A549 (cell line): ENCODE data around the gene PFKFB4. TPM values are rescaled to one million over a fixed set of nuclear protein-coding genes. Genes with fewer than 3 reads are reported as not detected.

Experiments
- ATAC-seq, 2 experiments: fragments of 200-7000 bp in 1 of 2; fragments of >200 bp in 1 of 2; cut with Nextera tagmentation in 1 of 2; cut with Tn5 transposase in 1 of 2; 3 replicates each; pipeline versions ENCODE4 v1.8.0 to v1.9.1; 2018 to 2020; ENCODE audit warnings: mild to moderate bottlenecking in 1 of 2, moderate library complexity in 1 of 2
- CTCF ChIA-PET: fragments of 300-600 bp; sonication (Branson Sonifier 250); formaldehyde crosslinking; extraction: SDS; loops from one replicate; lab custom pipeline; 2021; ENCODE audit warnings: antibody characterized with exemption, inconsistent platforms; lab: Yijun Ruan, JAX
- POLR2A ChIA-PET: fragments of 350-600 bp; formaldehyde crosslinking; extraction: SDS; loops from one replicate; lab custom pipeline; 2021; ENCODE audit warnings: antibody characterized with exemption, inconsistent platforms; lab: Yijun Ruan, JAX
- DNase-seq, 2 experiments: peaks; one replicate each; pipeline versions ENCODE4 v3.0.0 to v3.0.0-alpha.2; 2011 to 2016; ENCODE audit warnings: low read depth in 1 of 2, low spot score in 1 of 2
- FAIRE-seq: peaks from 2 replicates; lab custom pipeline; 2011; peaks lifted over from hg19 to GRCh38; lab: Jason Lieb, UNC
- H3K27ac ChIP-seq, 2 experiments: fragments of >200 bp; sonication (Bioruptor Twin); formaldehyde crosslinking; 3 replicates each; pipeline ENCODE4 v1.5.1; 2016 to 2017
- H3K4me1 ChIP-seq: fragments of >200 bp; sonication (Bioruptor Twin); formaldehyde crosslinking; 3 replicates; pipeline ENCODE4 v1.6.1; 2016
- H3K4me2 ChIP-seq: fragments of >200 bp; sonication (Bioruptor Twin); formaldehyde crosslinking; 3 replicates; pipeline ENCODE4 v1.6.1; 2016
- H3K4me3 ChIP-seq: fragments of >200 bp; sonication (Bioruptor Twin); formaldehyde crosslinking; 3 replicates; pipeline ENCODE4 v1.5.1; 2016
- H3K9me3 ChIP-seq: fragments of >200 bp; sonication (Bioruptor Twin); formaldehyde crosslinking; 3 replicates; pipeline ENCODE4 v1.6.1; 2016
- CEBPB ChIP-seq, 2 experiments: fragments of >200 bp in 1 of 2; sonication (Bioruptor Twin) in 1 of 2; formaldehyde crosslinking in 1 of 2; IDR thresholded peaks; 2 replicates each; pipeline ENCODE4 v1.6.1; 2012 to 2016
- CTCF ChIP-seq: fragments of >200 bp; sonication (Bioruptor Twin); formaldehyde crosslinking; IDR thresholded peaks from 3 replicates; pipeline ENCODE4 v1.5.1; 2016
- E2F6 ChIP-seq: IDR thresholded peaks from 2 replicates; pipeline ENCODE4 v1.6.1; 2012; ENCODE audit warnings: low read depth, borderline replicate concordance
- EHF ChIP-seq: fragments of 250-450 bp; sonication (Bioruptor Pico); IDR thresholded peaks from 2 replicates; pipeline ENCODE4 v1.5.0; 2020; ENCODE audit warnings: mild to moderate bottlenecking
- EHMT2 ChIP-seq: fragments of 200-600 bp; sonication (generic); IDR thresholded peaks from 2 replicates; pipeline ENCODE4 v1.6.1; 2016; ENCODE audit warnings: antibody characterized with exemption, low read depth, mild to moderate bottlenecking, moderate library complexity
- EP300 ChIP-seq, 2 experiments: fragments of >200 bp; sonication (Bioruptor Twin); formaldehyde crosslinking; IDR thresholded peaks; 2 replicates in 1 of 2; 3 replicates in 1 of 2; pipeline ENCODE4 v1.6.1; 2016 to 2017
- ESRRA ChIP-seq: fragments of 150-350 bp; IDR thresholded peaks from 2 replicates; pipeline ENCODE4 v1.6.1; 2014; ENCODE audit warnings: mild to moderate bottlenecking, low read length, borderline replicate concordance
- FOSL2 ChIP-seq, 2 experiments: fragments of 450-650 bp in 1 of 2; fragments of >200 bp in 1 of 2; sonication (Bioruptor Twin) in 1 of 2; formaldehyde crosslinking; IDR thresholded peaks; 2 replicates each; pipeline versions ENCODE4 v1.5.0 to v1.6.1; 2016 to 2020; ENCODE audit warnings: mild to moderate bottlenecking in 1 of 2, moderate library complexity in 1 of 2
- FOXS1 ChIP-seq: fragments of 250-450 bp; sonication (Bioruptor Pico); IDR thresholded peaks from 2 replicates; pipeline ENCODE4 v1.5.0; 2020; ENCODE audit warnings: mild to moderate bottlenecking, moderate library complexity
- HDAC2 ChIP-seq: fragments of 200-600 bp; sonication (generic); IDR thresholded peaks from 2 replicates; pipeline ENCODE4 v1.6.1; 2016
- HOXB13 ChIP-seq: fragments of 250-450 bp; sonication (Bioruptor Pico); IDR thresholded peaks from 2 replicates; pipeline ENCODE4 v1.5.0; 2020; ENCODE audit warnings: low read depth, mild to moderate bottlenecking, moderate library complexity
- JUN ChIP-seq, 2 experiments: fragments of >200 bp; sonication (Bioruptor Twin); formaldehyde crosslinking; IDR thresholded peaks; 2 replicates in 1 of 2; 3 replicates in 1 of 2; pipeline ENCODE4 v1.6.1; 2016 to 2017
- JUNB ChIP-seq: fragments of >200 bp; sonication (Bioruptor Twin); formaldehyde crosslinking; IDR thresholded peaks from 2 replicates; pipeline ENCODE4 v1.6.1; 2016
- KDM1A ChIP-seq: fragments of 200-600 bp; sonication (generic); IDR thresholded peaks from 2 replicates; pipeline ENCODE4 v1.6.1; 2016; ENCODE audit warnings: low read depth, mild to moderate bottlenecking
- MAX ChIP-seq: IDR thresholded peaks from 2 replicates; pipeline ENCODE4 v1.6.1; 2012
- MAZ ChIP-seq: fragments of 150-350 bp; IDR thresholded peaks from 2 replicates; pipeline ENCODE4 v1.6.1; 2014; ENCODE audit warnings: antibody characterized with exemption, low read depth, low read length, borderline replicate concordance
- NPAS2 ChIP-seq: fragments of 250-450 bp; sonication (Bioruptor Pico); IDR thresholded peaks from 2 replicates; pipeline ENCODE4 v1.8.0; 2022; ENCODE audit warnings: mild to moderate bottlenecking, moderate library complexity, borderline replicate concordance
- POLR2A ChIP-seq: IDR thresholded peaks from 2 replicates; pipeline ENCODE4 v1.6.1; 2012; ENCODE audit warnings: mild to moderate bottlenecking, low read length
- POLR2AphosphoS2 ChIP-seq: conservative IDR thresholded peaks from 2 replicates; pipeline ENCODE4 v1.6.1; 2012; ENCODE audit warnings: low read length, improper control_type of control experiment, inconsistent platforms
- RARB ChIP-seq: fragments of 250-450 bp; sonication (Bioruptor Pico); IDR thresholded peaks from 2 replicates; pipeline ENCODE4 v1.8.0; 2021; ENCODE audit warnings: mild to moderate bottlenecking, moderate library complexity
- RCOR1 ChIP-seq: fragments of 150-350 bp; IDR thresholded peaks from 2 replicates; pipeline ENCODE4 v1.6.1; 2014; ENCODE audit warnings: antibody characterized with exemption, low read length, low read depth
- REST ChIP-seq: fragments of 200-600 bp; sonication (generic); IDR thresholded peaks from 2 replicates; pipeline ENCODE4 v1.6.1; 2016; ENCODE audit warnings: antibody characterized with exemption, mild to moderate bottlenecking, moderate library complexity
- USF2 ChIP-seq: fragments of 450-650 bp; IDR thresholded peaks from 2 replicates; pipeline ENCODE4 v1.6.1; 2014; ENCODE audit warnings: antibody characterized with exemption
- ZNF302 ChIP-seq: fragments of 250-450 bp; sonication (Bioruptor Pico); IDR thresholded peaks from 2 replicates; pipeline ENCODE4 v1.9.0; 2021; ENCODE audit warnings: inconsistent platforms, mild to moderate bottlenecking, moderate library complexity
- ZSCAN20 ChIP-seq: fragments of 250-450 bp; sonication (Bioruptor Pico); IDR thresholded peaks from 2 replicates; pipeline ENCODE4 v1.8.0; 2022; ENCODE audit warnings: mild to moderate bottlenecking, moderate library complexity
- WGBS: methylation state at CpG from one replicate; pipeline ENCODE4 v1.1.6; 2017; ENCODE audit errors: missing lambda C conversion rate; 5-methylcytosine and 5-hydroxymethylcytosine counted together
- polyA plus RNA-seq, 4 experiments: library from polyadenylated mRNA; depleted of rRNA in 3 of 4; stranded (reverse); fragments of >200 nt; fragmentation: RNase III in 1 of 4; extraction: RNeasy Plus Mini Kit Qiagen cat#74134 plus additional on column Dnase treatment in 1 of 4; gene quantifications; 2 replicates in 3 of 4; 3 replicates in 1 of 4; pipeline ENCODE4 v1.2.3, GENCODE V29; 2011 to 2017

The PFKFB4 gene
- polyA plus RNA-seq, 2 of the 4 experiments (the other 2 are of a cell fraction), result 8.4 to 20.9 TPM

- TF ChIP-seq NPAS2 (CRISPR knock-in tag) (no peak), KDM1A (no peak), FOXS1 (CRISPR knock-in tag) (no peak), ESRRA (no peak)
- TF ChIP-seq, all 56 proteins: peak for 0
Measured at GRCh38 chr3:48563382-48563918, 6.8 kb upstream of the PFKFB4 start, which contains the start of gene UCN2 (continued).

GRCh38 chr3:48562367-48563095 lies 5.9 kb upstream of the PFKFB4 start:
- WGBS, result 92% methylated on average over 20 of the region's 20 CpGs
- Histone ChIP-seq H3K9me3 (no peaks in the 10 kb centered on the region), H3K27ac (peak overlapping the region in 1 of 2 experiments; percentile 89; a peak in 3 of 6 replicates), H3K4me1 (peaks cover 94% of the 10 kb centered on the region)
- DNase-seq (no peak), ATAC-seq (no peak)
- CTCF ChIA-PET, result interaction anchor here (1.3 to 1.5 kb wide), 4 partner anchors 11 to 93 kb away, joined by 3 to 7 read pairs (median 4); partner anchors contain the start of gene SLC26A6
- TF ChIP-seq CEBPB (IDR thresholded peaks at IDR 0.05), result no peak
- TF ChIP-seq ZSCAN20 (CRISPR knock-in tag), result no peak
- no peak for TF ChIP-seq USF2
- no peak for TF ChIP-seq REST
- TF ChIP-seq KDM1A, result no peak
- TF ChIP-seq EHMT2, result no peak
- no peak for TF ChIP-seq JUNB
- no peak for TF ChIP-seq E2F6
- no peak for TF ChIP-seq EHF
- no peak for TF ChIP-seq HDAC2
- TF ChIP-seq, all 56 proteins: peak for 0
- POLR2A ChIA-PET, result no interaction called here
- H3K4me3 ChIP-seq, result no peak overlapping the region
- FAIRE-seq, result no peak
- no peak overlapping the region for H3K4me2 ChIP-seq

GRCh38 chr3:48561045-48561736 lies 4.6 kb upstream of the PFKFB4 start:
- POLR2A ChIA-PET, result no interaction called here
- FAIRE-seq (no peak), DNase-seq (no peak), ATAC-seq (0 out of 6 replicates have a peak, but pooled peaks of 1 of the 2 experiments have one; percentile 1)
- 59% methylated on average over 6 of the region's 21 CpGs for WGBS
- H3K4me1 ChIP-seq, result peaks cover 85% of the 10 kb centered on the region
- no peak overlapping the region for H3K4me3 ChIP-seq
- no peaks in the 10 kb centered on the region for H3K9me3 ChIP-seq
- CTCF ChIA-PET, result interaction anchor here (1.4 kb wide), 1 partner anchor 9 kb away, joined by 3 read pairs; no protein-coding TSS in a partner anchor
- H3K27ac ChIP-seq, result peak overlapping the region in 1 of 2 experiments; percentile 47; a peak in 2 of 6 replicates
- H3K4me2 ChIP-seq, result 0 out of 3 replicates have a peak overlapping the region, but pooled peaks have one; percentile 14
- no peak for TF ChIP-seq POLR2A
- peak; percentile 80 for TF ChIP-seq POLR2AphosphoS2
- TF ChIP-seq EHMT2, result no peak
- TF ChIP-seq RARB, result no peak
- TF ChIP-seq HOXB13 (CRISPR knock-in tag), result no peak
- TF ChIP-seq ZNF302, result no peak
- TF ChIP-seq RCOR1, result no peak
- no peak for TF ChIP-seq FOXS1 (CRISPR knock-in tag)
- TF ChIP-seq ESRRA, result no peak
- TF ChIP-seq FOSL2 (IDR thresholded peaks at IDR 0.05), result no peak
- peak; percentile 59 for TF ChIP-seq FOSL2 (CRISPR knock-in tag; IDR thresholded peaks at IDR 0.05)
- no peak for TF ChIP-seq E2F6
- TF ChIP-seq CTCF, result no peak
- no peak for TF ChIP-seq MAZ
- no peak for TF ChIP-seq EP300 (IDR thresholded peaks at IDR 0.05)
- TF ChIP-seq MAX, result no peak
- TF ChIP-seq JUN (IDR thresholded peaks at IDR 0.05), result 0 out of 5 replicates have a peak, but pooled peaks of 1 of the 2 experiments have one; percentile 23
